Stimulated activated CD8-positive, alpha-beta memory T cell treated with anti-CD3 and anti-CD28 coated beads, Interleukin-15, amount 100 ng/mL, for 4 hours (primary cell): Measurements from ENCODE around the gene ACOD1.
A peak's percentile ranks its signal among the peaks of the same experiment; 100 is the strongest.

Source experiments
- DNase-seq, 2 donors: peaks; one replicate each; pipeline ENCODE4 v3.0.0-alpha.2; 2020; ENCODE audit warnings: low read depth in 2 of 2

The ACOD1 gene

DNA sequence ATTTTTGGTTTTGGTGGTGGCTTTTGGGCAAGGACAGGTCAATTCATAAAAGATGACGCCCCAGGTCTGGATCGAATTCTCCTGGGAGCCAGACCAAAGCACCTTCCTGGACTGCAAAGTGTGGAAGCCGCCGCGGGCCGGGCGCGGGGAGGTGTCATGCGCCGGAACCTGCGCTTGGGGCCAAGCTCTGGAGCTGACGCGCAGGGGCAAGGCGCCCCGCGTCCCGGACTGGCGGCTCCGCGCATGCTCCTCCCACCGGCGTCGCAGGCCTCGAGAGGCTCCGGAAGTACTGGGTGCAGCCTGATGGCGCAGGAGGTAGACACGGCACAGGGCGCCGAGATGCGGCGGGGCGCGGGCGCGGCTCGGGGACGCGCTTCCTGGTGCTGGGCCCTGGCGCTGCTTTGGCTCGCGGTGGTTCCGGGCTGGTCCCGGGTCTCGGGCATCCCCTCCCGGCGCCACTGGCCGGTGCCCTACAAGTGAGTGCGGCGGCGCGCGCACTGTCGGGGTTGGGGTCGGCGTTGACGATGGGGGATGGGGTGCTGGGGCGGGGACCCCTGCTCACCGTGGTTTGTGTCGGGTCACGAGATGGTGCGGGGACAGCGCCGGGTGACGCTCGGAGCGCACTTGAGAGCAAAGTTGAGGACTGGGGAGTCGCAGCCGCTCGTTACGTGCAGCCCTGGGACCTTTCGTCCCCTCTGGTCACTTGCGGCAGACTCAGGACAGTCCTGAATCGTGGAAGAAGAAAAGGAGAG is 43.7 kb downstream of the ACOD1 start, which contains the start of gene CLN5:
Gene CLN5, plus strand, starts transcription at position 286 of the 752 bp plus-strand sequence. Its CDS starts 18 bp downstream, at position 304.
- peak; percentile 87 for DNase-seq

- DNase-seq: no peak
These were observed 44.3 kb downstream of the ACOD1 start for GRCh38 chr13:76992548-76993001.

- DNase-seq: no peak
These were observed 44.7 kb downstream of the ACOD1 start for GRCh38 chr13:76993021-76993420.

GRCh38 chr13:76993473-76993872 is 45.2 kb downstream of the ACOD1 start:
- DNase-seq: no peak

- DNase-seq: no peak
These were observed 46.0 kb downstream of the ACOD1 start for GRCh38 chr13:76994281-76994680.

GRCh38 chr13:77000475-77000874 is 52.2 kb downstream of the ACOD1 start:
- DNase-seq: no peak

GRCh38 chr13:77001540-77001939 is 53.2 kb downstream of the ACOD1 start:
- DNase-seq: no peak

DNA sequence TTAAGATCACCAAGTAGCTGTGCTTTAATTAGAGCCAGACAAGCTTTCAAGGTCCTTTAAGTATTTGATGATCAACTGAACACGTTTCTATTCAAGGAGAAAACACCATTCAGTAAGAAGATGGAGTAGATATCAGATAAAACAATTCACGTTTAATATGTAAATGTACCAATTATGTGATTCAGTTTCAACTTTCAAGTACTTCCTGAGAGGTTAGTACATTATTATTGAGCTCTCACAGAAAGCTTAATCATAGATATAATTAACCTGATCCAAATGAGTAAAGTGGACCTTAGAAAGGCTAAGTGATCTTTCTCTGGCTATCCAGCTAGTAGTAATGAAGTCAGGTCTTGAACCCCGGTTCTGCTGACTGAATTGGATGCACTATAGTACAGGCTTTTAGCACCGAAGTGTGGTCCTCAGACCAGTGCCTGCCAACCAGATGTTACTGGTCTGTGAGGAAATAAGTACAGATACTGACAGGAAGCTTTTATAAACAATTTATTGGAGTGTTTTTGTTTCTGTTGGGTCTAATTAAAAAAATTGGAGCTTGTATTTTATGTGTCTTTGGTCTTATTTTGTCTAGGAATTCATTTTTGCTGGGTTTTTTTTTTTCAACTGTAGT is 53.8 kb downstream of the ACOD1 start:
- no peak for DNase-seq

DNA sequence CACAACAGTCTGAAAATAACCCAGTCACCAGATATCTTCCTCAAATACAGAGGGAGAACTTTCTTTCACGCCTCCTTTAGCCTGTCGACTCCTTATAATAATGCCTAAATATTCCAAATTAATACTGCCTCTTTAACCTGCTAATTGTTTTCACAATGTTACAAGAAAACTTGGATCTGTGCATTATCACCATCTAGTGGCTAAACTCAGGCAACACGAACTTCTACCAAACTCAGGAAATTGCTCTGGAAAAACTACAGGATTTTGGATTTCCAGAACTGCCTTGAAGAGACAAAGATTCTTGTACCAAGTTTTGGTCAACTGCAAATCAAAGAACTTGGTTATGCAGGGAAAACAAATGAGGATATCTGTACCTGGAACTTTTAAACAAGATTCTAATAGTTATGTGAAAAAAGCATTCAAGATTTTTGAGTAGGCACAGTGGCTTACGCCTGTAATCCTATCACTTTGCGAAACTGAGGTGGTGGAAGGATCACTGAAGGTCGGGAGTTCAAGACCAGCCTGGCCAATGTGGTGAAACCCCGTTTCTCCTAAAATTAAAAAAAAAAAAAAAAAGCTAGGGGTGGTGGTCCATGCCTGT is 54.4 kb downstream of the ACOD1 start:
- no peak for DNase-seq
